Hematopoietic multipotent progenitor cell treated with erythropoietin and hydrocortisone succinate and interleukin-3 and kit ligand, for 6 days (in vitro differentiated cells): ENCODE data around the gene CENPP.

ENCODE experiments used
- DNase-seq: peaks from one replicate; pipeline ENCODE4 v3.0.0-alpha.2; 2015

The CENPP gene

GRCh38 chr9:92664394-92665152 lies 338.8 kb downstream of the CENPP start:
- no peak for DNase-seq

- no peak for DNase-seq
Observed at GRCh38 chr9:92665836-92666235, 340.1 kb downstream of the CENPP start.

GRCh38 chr9:92666236-92666635 lies 340.5 kb downstream of the CENPP start:
- no peak for DNase-seq

GRCh38 chr9:92666912-92667532 lies 341.3 kb downstream of the CENPP start:
- peak; percentile 36 for DNase-seq

GRCh38 chr9:92668746-92669526 lies 343.2 kb downstream of the CENPP start:
- peak; percentile 62 for DNase-seq

GRCh38 chr9:92669527-92669889 lies 343.8 kb downstream of the CENPP start:
- no peak for DNase-seq
